Measurements from ENCODE around the gene ELFN1. TPM values are rescaled to one million over a fixed set of nuclear protein-coding genes. Genes with fewer than 3 reads are reported as not detected.

ELFN1 gene
- total and polyA plus RNA-seq, 10 of the 15 experiments (the other 5 are each of a cell fraction or from before 2014, with no cell fraction given): 0.04 TPM; not detected in 9

DNA sequence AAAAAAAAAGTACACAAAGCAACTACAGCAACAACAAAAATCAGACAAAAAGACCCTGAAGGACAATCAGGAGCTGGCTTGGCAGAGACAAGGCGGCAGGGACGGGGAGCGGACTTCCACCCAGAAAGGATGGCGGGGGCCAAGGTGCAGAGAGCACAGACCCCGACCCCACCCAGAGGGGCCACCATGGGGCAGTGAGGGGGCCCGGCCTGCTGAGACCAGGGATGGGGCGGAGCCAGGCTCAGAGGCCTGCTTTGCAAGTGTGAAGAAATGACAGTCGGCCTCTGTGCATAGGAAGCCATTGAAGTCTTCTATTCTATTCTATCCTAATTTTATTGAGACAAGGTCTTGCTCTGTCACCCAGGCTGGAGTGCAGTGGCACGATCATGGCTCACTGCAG is 82.0 kb downstream of the ELFN1 start:
- BruUV-seq (replicated peaks): no TSS peak
- 85% methylated on average over 9 of the region's 9 CpGs for WGBS (ENCODE audit: insufficient coverage, insufficient replicate concordance, low lambda C conversion rate, missing lambda C conversion rate)
- ATAC-seq: no peak
- Histone ChIP-seq H3K9me3 (replicated peaks; ENCODE audit: control insufficient read depth, insufficient read depth, low read length) (no peaks in the 10 kb centered on the region; the same call in 2 of the 3 replicates), H3K27me3 (replicated peaks in 1 of 2; ENCODE audit: control insufficient read depth in 2 of 2, insufficient read depth in 2 of 2, low read length in 1 of 2) (no peaks in the 10 kb centered on the region), H3K4me2 (ENCODE audit: control insufficient read depth, insufficient read depth) (no peak overlapping the region), H3K4me1 (ENCODE audit: control insufficient read depth, insufficient read depth, low read length) (peaks cover 13% of the 10 kb centered on the region; the same call in 1 of the 2 replicates), H3K36me3 (ENCODE audit: control insufficient read depth in 2 of 2, insufficient read depth in 2 of 2, low read length in 1 of 2) (no peaks in the 10 kb centered on the region), H4K20me1 (ENCODE audit: control insufficient read depth, insufficient read depth) (no peaks in the 10 kb centered on the region), H3K4me3 (no peak overlapping the region), H3K27ac (ENCODE audit: control insufficient read depth, insufficient read depth) (no peak overlapping the region), H3K9ac (ENCODE audit: control insufficient read depth, insufficient read depth, low read length) (no peak overlapping the region), H2AFZ (ENCODE audit: control insufficient read depth, low read depth, low read length) (no peak overlapping the region), H3K79me2 (ENCODE audit: control insufficient read depth, insufficient read depth, low read length) (no peaks in the 10 kb centered on the region)
- FAIRE-seq: no peak
- CTCF ChIA-PET: no interaction called here
- POLR2A ChIA-PET: no interaction called here
- intact Hi-C loops (cut with micrococcal nuclease; ENCODE audit: unreplicated experiment): no loop called here
- SMC1A ChIA-PET (ENCODE audit: uncharacterized antibody, unreplicated experiment): no interaction called here
- in situ Hi-C loops (cut with MboI): no loop called here
- no peak for DNase-seq (ENCODE audit: low read depth, low spot score)
- RAD21 ChIA-PET (ENCODE audit: unreplicated experiment): no interaction called here
- TF ChIP-seq BCL3 (IDR thresholded peaks at IDR 0.05; ENCODE audit: borderline replicate concordance, insufficient read depth, low read depth, low read length, poor library complexity, severe bottlenecking) (no peak), NKRF (conservative IDR thresholded peaks at IDR 0.05) (no peak), BHLHE40 (IDR thresholded peaks at IDR 0.05; ENCODE audit: borderline replicate concordance in 1 of 2, low read depth in 2 of 2, low read length in 1 of 2) (no peak), YY1 (IDR thresholded peaks at IDR 0.05; ENCODE audit: low read depth, low read length) (no peak), ZBTB40 (IDR thresholded peaks at IDR 0.05; ENCODE audit: borderline replicate concordance) (no peak), CTCF (IDR thresholded peaks at IDR 0.05 in 2 of 3, conservative IDR thresholded peaks at IDR 0.05 in 1 of 3; ENCODE audit: control insufficient read depth in 2 of 3, extremely low read depth in 1 of 3, insufficient read depth in 1 of 3, low read depth in 3 of 3, low read length in 3 of 3) (no peak), NFXL1 (IDR thresholded peaks at IDR 0.05; ENCODE audit: borderline replicate concordance) (no peak), IRF3 (IDR thresholded peaks at IDR 0.05) (no peak)
- TF ChIP-seq, protein P1, sequence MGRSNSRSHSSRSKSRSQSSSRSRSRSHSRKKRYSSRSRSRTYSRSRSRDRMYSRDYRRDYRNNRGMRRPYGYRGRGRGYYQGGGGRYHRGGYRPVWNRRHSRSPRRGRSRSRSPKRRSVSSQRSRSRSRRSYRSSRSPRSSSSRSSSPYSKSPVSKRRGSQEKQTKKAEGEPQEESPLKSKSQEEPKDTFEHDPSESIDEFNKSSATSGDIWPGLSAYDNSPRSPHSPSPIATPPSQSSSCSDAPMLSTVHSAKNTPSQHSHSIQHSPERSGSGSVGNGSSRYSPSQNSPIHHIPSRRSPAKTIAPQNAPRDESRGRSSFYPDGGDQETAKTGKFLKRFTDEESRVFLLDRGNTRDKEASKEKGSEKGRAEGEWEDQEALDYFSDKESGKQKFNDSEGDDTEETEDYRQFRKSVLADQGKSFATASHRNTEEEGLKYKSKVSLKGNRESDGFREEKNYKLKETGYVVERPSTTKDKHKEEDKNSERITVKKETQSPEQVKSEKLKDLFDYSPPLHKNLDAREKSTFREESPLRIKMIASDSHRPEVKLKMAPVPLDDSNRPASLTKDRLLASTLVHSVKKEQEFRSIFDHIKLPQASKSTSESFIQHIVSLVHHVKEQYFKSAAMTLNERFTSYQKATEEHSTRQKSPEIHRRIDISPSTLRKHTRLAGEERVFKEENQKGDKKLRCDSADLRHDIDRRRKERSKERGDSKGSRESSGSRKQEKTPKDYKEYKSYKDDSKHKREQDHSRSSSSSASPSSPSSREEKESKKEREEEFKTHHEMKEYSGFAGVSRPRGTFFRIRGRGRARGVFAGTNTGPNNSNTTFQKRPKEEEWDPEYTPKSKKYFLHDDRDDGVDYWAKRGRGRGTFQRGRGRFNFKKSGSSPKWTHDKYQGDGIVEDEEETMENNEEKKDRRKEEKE (IDR thresholded peaks at IDR 0.05): no peak

Measured in GM12878 (cell line).